GM19455 (cell line): ENCODE measurements around the gene DENND5B.
"Not testable (repeated sequence)": the region's sequence is repeated elsewhere in the genome, so short reads cannot be mapped to it uniquely, and the experiment has no call there.

ENCODE experiments used
- ATAC-seq: cut with Tn5 transposase; IDR thresholded peaks from one replicate; pipeline ENCODE4 v1.9.1; 2021; ENCODE audit not compliant: unreplicated experiment

DENND5B gene

DNA sequence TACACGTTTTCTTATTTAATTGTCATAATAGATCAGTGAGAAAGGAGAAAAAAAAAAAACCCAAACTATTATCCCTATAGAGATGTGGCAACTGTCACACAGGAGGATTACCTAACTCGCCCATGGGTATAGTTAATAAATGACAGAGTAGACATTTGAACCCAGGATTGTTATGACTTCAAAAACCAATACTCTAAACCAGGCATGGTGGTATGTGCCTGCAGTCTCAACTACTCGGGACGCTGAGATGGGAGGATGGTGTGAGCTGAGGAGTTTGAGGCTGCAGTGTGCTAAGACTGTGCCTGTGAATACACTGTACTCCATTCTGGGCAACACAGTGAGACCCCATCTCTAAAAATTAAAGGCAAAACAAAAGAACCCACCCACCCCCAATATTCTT is 114.5 kb downstream of the DENND5B start:
- no peak for ATAC-seq

DNA sequence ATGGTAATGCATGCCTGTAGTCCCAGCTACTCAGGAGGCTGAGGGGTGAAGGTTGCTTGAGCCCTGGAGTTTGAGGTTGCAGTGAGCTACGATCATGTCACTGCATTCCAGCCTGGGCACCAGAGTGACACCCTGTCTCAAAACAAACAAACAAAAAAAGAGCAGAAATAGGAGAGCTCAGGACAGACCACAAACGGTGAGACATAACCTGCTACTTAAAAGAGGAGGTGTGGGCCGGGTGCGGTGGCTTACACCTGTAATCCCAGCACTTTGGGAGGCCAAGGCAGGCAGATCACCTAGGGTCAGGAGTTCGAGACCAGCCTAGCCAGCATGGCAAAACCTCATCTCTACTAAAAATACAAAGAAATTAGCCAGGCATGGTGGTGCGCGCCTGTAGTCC is 115.3 kb downstream of the DENND5B start:
- not testable (repeated sequence) for ATAC-seq

DNA sequence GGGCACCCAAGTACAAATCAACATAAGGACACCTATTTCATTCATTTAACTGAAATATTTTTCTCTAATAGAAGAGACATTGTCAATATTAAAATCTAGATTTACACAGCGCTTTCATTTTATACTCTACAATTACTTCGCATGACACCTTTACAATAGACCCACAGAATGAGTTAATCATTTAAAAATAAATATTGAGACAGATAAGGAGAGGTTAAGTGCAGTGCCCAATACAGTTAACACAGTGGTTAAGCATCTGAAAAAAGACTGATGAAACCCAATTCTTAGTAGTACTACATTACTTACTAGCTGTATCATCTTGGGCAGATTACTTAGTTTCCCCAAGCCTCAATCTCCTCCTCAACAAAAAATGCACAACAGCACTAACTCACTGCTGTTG is 116.2 kb downstream of the DENND5B start:
- no peak for ATAC-seq

DNA sequence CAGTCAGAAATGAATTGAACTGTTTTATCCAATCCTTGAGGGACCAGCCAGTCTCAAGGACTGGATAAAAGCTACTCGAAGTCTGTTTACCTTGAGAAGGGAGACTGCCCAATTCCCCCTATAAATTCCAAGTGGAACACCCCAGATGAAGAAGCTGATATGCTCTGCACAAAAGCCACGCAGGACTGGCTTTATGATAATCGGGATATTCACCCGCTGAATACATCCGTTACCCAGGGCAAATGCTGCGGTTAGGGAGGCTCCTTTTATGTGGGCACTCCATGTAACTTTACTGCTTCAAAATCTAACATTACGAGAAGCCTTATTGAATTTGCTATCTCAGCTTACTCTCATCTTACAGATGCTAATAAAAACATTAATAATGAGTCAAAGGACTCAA is 119.1 kb downstream of the DENND5B start:
- no peak for ATAC-seq

DNA sequence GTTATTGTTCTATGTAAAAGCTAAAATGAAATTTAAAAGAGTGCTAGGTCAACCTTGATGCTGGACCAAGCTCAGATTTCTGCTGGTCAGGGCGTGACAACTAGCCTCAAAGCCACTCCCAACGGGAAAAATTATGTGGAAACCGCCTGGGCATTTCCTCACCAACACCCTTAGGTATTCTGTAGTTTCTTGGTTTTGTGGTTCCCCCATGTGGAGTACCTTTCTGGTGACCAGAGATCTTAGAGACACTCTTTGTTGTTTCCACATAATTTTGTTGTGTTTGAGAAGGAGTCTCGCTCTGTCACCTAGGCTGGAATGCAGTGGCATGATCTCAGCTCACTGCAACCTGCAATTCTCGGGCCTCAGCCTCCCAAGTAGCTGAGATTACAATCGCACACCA is 119.9 kb downstream of the DENND5B start:
- no peak for ATAC-seq

DNA sequence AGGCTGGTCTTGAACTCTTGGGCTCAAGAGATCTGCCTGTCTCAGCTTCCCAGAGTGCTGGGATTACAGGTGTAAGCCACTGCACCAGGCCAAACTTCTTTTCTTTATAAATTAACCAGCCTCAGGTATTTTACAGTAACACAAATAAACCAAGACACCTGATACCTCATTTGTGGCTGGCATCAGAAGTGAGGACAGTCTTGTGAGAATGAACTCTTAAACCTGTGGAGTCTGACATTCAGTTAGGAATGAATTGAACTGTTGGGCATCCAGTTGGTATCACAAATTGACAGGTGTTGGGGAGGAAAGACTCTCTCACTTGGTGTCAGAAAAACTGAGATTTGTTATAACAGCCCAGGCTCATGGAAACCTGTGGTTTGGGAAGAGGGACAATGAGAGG is 120.5 kb downstream of the DENND5B start:
- ATAC-seq: no peak

DNA sequence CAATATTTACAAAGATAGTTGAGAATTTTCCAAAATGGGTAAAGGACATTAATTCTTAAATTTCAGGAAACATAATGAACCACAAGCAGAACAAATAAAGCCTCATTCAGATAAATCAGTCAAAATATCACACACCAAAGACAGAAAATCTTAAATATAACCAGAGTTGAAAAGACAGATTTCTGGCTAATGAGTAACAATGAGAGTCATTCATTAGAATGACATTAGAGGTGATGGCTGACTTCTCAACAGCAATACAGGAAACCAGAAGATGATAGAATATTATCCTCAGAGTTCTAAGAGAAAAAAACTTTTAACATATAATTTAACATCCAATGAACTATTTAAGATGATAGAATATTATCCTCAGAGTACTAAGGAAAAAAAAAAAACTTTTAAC is 124.2 kb downstream of the DENND5B start:
- ATAC-seq: no peak

DNA sequence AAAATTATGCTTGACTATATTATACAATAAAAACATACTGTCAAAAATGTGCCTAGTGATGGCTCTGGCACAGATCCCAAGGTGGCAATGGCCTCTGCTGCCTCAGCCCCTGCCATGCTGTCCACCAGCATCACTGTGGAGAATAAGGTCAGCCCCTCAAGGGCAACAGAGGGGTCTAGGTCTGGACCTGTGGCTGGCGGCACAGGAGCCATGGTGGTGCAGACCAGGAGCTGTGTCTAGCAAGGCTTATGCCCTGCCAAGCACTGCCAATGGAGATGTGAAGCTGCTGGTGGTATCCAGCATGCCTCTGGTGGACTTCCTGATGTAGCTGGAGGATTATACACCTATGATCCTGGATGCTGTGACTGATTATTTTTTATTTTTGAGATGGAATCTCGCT is 125.9 kb downstream of the DENND5B start:
- ATAC-seq: no peak

DNA sequence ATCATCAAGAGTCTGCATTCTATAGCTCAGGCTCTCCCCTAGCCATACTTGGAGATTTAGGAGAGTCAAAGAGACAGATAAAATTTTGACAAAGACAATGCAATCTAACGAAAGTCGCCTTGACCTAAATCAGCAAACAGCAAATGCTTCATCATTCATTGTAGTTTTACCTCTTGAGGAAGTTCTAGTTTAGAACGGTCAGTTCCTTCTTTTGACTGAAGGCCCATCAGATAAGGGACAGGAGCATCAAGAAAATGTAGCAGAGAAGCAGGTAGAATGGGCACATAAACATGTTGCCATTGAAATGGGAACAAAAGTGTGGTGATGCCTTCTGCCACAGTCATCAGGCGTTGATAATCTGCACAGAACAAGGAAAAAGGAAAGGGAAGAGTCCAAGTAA is 130.9 kb downstream of the DENND5B start:
- no peak for ATAC-seq

DNA sequence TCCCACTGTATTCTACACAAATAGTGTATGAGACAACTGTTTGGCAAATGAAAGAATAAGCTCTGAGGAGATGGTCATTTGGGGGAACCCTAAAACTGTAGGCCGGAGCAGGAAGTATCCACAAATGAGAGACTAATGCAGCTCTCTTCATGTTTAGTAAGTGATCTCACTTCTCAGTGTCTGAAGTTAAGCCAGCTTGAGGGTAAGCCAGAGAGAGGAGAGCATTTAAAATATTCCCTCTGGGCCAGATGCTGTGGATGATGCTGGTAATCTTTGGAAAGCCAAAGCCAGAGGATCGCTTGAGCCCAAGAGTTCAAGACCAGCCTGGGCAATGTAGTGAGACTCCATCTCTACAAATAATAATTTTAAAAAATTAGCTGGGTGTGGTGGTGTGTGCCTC is 134.4 kb downstream of the DENND5B start:
- ATAC-seq: no peak

DNA sequence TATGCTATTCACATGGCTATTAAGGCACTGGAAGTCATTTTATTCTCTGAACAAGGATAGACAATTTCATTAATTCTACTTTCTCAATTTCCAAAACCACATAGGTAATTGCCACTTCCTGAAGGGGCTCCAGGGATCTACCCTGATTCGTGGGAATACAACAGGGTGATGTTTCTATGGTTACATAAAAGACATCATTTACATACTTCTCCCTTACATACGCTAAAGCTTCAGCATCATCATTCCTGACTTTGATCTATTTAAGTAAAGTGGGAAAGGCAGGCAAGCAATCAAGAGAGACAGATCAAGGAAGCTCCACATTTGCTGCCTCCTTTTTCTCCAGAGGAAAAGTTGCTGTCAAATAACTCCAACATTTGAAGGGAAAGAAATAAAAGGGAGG is 146.2 kb downstream of the DENND5B start:
- ATAC-seq: no peak

DNA sequence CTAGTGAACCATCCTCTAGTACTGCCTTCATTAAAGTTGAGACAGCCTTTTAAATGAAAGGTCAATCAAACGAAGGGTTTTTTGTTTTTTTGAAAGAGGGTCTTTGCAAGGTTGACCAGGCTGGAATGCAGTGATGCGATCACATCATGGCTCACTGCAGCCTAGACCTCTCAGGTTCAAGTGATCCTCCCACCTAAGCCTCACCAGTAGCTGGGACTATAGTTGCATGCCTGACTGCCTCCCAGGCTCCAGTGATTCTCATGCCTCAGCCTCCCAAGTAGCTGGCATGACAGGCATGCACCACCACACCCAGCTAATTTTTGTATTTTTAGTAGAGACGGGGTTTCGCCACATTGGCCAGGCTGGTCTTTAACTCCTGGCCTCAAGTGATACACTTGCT is 150.3 kb downstream of the DENND5B start:
- ATAC-seq: no peak

DNA sequence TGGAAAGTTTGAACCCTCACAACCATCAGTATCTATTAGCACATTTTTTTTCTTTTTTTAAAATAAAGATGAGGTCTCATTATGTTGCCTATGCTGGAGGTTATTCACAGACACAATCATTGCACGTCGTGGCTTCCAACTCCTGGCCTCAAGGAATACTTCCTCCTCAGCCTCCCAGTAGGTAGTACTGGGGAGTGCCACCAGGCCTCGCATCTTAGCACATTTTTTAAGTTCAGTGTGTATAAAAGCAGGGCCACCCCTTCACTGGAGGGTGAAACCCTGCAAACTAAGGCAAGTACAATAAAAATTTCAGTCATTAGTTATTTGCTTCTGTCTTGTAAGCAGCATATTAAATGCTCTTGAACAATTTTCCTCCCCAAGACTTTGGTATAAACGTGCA is 150.8 kb downstream of the DENND5B start:
- no peak for ATAC-seq

DNA sequence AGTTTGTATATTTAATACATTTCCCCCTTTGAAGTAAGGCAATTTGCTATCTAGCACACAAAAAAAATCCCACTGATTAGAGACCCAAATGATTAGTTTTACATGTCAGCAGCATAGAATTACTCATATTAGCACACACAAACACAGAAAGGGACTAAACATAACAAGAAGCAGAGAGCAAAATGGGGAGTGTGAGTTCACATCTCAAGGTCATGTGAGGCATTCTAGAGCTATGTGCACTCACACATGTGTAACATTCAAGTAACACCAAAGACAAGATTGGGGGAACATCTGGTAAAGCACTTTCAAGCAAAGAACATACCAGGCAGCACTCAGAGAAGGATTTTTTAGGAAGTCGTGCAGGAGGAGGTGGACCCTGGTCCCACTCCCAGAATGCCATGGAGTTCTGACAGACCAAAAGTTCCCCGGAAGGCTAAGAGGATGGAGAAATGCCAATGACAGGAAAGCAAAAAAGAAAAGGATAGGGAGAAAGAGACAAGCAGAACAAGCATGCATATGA is 159.2 kb downstream of the DENND5B start:
- ATAC-seq: no peak

DNA sequence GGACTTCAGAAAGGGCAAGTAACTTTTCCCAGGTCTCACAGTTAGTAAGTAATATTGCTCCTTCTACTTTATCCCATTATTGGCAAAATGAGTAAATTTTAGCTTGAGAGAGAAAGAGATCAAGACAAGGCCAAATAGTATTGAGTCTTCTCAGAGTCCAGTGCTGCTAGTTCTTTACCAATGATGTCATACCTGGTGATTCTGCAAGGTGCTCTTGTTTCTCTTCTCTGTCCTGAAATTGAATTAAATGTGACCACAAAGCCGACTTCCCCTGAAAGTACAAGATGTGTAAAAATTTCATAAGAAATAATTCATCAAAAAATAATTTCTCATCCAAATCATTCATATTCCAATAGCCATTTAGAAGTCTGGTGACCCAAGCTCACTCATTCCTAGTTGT is 167.5 kb downstream of the DENND5B start:
- no peak for ATAC-seq

DNA sequence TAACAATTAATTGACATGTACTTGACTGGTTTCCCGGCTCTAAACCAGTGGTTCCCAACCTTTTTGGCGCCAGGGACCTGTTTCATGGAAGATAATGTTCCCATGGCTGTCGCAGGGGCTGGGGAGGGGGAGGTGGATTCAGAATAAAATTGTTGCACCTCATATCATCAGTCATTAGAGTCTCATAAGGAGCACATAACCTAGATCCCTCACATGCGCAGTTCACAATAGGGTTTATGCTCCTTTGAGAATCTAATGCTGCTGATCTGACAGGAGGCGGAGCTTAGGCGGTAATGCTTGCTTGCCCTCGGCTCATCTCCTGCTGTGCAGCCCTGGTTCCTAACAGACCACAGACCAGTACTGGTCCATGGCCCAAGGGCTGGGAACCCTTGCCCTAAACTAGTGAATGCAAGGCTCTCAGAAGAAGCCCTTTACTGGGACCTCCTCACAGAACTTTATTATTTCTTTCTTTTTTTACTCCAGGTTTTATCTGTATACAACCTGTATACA is 178.6 kb downstream of the DENND5B start:
- no peak for ATAC-seq

DNA sequence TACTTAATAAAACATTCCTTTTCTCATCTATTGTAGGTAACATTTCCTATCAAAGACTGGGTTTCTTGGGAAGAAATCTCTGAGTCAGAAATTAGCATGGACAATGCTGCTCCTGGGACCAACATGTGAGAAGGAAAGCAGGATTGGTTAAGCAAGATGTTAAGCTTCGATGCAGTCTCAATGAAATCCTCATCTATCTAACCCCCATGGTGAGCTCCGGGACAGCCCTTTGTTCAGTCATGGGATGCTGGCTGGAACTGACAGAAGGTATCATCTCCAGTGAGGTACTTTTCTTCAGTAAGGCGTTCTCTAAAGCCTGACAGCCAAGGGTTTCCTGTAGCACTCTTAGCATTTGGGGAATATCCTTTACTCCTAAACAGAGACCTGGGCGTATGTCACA is 182.2 kb downstream of the DENND5B start:
- no peak for ATAC-seq

DNA sequence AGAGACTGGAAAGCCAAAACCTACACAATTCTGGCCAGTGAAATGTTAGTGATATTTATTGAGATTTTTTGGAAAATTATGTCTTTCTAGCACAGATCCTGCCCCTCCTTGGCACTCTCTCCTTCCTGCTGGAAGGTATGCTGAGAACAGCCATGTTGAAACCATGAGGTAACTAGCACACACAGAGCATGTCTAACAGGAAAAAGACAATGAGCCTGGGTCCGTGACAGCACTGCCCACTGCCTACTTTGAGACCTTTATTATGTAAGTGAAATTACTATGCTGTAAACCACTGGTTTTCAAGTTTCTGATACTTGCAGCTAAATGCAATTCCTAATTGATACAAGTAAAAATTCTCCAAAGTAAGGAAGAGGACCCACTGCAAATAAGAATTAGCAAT is 183.4 kb downstream of the DENND5B start:
- ATAC-seq: no peak

DNA sequence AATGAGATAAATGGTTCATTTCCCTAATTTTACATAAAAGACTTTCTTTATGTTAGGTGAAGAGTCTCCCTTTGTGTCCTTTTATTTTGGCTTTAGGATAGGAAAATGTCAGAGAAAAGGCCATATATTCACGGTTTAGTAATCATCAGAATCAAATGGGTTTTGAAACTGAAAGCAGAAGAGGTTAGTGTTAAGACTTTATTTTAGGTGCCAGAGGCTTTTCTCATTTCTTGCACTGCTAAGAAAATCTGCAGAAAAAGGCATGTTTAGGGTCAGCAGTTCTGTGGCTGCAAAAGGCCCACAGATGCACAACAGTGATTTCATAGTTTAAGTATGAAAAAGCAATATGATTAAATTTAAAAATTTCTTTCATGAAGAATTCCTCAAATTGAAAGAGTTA is 184.6 kb downstream of the DENND5B start:
- peak; percentile 56 for ATAC-seq

DNA sequence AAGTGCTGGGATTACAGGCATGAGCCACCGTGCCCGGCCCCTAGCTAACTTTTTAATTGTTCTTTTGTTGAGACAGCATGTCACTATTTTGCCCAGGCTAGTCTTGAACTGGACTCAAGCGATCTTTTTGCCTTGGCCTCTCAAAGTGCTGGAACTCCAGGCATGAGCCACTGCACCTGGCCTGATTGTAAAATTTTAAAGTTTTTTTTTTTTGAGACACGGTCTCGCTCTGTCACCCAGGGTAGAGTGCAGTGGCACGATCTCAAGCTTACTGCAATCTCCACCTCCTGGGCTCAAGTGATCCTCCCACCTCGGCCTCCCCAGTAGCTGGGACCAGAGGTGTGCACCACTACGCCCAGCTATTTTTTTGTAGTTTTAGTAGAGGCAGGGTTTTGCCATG is 185.9 kb downstream of the DENND5B start:
- no peak for ATAC-seq

DNA sequence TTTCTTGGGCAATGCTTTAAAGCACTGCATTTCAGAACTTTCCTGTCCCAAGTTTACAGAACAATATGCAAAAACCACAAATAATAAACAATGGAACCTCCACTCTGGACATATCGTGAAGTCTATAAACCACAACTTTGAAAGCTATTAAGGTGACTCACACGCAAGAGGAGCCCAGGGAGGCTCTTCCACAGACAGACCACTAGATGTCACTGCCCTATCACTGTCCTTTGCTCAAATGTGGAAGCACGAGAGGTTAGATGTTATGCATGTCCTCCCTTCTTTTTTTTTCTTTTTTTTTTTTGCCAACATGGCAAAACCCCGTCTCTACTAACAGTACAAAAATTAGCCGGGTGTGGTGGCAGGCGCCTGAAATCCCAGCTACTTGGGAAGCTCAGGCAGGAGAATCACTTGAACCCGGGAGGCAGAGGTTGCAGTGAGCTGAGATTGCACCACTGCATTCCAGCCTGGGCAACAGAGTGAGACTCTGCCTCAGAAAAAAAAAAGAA is 187.8 kb downstream of the DENND5B start:
- peak; percentile 84 for ATAC-seq

DNA sequence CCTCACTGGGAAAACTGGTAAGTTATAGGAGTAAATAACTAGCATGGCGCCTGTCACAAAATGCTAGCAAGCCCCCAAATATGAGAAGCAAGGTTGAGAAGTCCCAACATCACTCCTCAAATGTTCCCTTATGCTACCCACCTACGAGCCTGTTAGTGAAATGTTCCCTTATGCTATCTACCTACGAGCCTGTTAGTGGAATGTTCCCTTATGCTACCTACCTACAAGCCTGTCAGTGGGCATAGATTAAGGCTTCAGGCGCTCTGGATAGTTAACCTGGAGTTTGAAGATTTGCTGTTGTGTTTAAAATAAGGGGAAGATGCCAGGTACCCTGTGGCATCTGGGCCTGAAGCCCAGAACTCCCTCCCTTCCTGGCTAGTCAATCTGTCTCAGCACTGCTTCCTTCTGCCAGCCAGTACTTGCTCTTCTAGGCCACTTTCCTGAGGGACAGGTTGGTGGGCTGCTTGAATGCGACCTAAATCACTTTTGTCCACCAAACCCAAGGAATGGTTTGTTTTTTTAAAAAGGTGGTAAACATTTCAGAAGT is 197.9 kb downstream of the DENND5B start:
- ATAC-seq: no peak

DNA sequence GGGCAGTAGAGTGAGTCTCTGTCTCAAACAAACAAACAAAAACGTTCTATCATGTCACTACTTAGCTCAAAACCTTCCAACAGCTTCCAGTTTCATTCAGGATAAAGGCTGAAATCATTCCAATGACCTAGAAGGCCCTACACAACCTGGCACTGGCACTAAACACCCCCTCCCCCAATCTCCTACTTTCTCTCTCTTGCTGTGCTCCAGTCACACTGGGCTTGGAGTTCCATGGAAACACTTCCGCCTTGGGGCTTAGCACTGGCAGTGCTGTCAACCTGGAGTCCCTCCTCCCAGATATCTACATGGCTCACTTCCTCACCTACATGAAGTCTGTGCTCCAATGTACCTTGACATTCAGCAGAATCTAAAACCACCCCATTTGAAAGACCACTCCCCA is 199.9 kb downstream of the DENND5B start:
- no peak for ATAC-seq
